ENCODE results near the gene CNTN5.

Gene CNTN5

DNA sequence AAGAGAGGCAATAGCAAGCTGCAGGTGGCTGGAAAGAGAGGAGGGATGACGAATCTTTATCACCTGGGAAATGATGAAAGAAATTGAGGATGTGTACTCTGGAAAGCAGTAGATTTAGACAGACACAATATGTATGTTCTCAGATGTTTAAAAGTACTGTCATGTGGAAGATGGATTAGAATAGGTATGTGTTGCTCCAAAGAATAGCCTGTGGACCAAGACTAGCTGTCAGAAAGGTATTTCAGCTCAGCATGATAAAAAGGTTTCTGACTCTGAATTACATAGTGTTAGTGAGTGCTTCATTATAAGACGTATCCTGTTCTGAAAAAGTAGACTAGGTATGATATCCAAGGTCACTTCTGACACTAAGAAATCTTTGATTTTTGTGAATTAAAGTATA lies 322.4 kb downstream of the CNTN5 start:
- no peak overlapping the region for H3K9ac ChIP-seq (ENCODE audit: low read length)
- H3K27ac ChIP-seq (ENCODE audit: low read length), result no peak overlapping the region
- no peaks in the 10 kb centered on the region for H3K36me3 ChIP-seq (ENCODE audit: control insufficient read depth, low read depth, low read length)
- H3K9me3 ChIP-seq (ENCODE audit: control insufficient read depth, low read depth, low read length), result no peaks in the 10 kb centered on the region
- no peak overlapping the region for H3K4me3 ChIP-seq (ENCODE audit: low read length)
- no peaks in the 10 kb centered on the region for H3K4me1 ChIP-seq (ENCODE audit: control insufficient read depth, low read depth, low read length)
- H3K27me3 ChIP-seq (ENCODE audit: control insufficient read depth, insufficient read depth, low read length), result no peaks in the 10 kb centered on the region

GRCh38 chr11:99349151-99349673 lies 328.5 kb downstream of the CNTN5 start:
- Histone ChIP-seq H3K9ac (ENCODE audit: low read length) (no peak overlapping the region), H3K9me3 (ENCODE audit: control insufficient read depth, low read depth, low read length) (no peaks in the 10 kb centered on the region), H3K36me3 (ENCODE audit: control insufficient read depth, low read depth, low read length) (no peaks in the 10 kb centered on the region), H3K4me3 (ENCODE audit: low read length) (no peak overlapping the region), H3K27me3 (ENCODE audit: control insufficient read depth, insufficient read depth, low read length) (no peaks in the 10 kb centered on the region), H3K4me1 (ENCODE audit: control insufficient read depth, low read depth, low read length) (no peaks in the 10 kb centered on the region), H3K27ac (ENCODE audit: low read length) (no peak overlapping the region)

DNA sequence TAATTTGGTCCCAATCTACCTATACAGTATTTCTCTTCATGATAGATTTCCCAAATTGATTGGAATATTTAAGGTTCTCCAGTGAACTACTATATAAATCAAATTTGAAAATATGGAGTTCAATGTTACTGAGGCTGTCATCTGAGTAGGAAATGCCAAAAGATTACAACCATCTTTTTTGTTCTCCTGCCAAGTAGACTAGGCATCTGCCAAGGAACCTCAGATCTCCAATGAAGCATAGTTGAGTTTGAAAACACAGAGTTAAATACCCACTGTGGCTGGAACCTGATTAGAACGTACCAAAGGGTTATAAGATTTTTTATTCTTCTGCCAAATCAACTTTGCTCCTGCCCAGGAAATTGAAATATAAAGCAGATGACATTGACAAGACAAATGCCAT lies 330.9 kb downstream of the CNTN5 start:
- no peaks in the 10 kb centered on the region for H3K27me3 ChIP-seq (ENCODE audit: control insufficient read depth, insufficient read depth, low read length)
- H3K9me3 ChIP-seq (ENCODE audit: control insufficient read depth, low read depth, low read length), result no peaks in the 10 kb centered on the region
- H3K36me3 ChIP-seq (ENCODE audit: control insufficient read depth, low read depth, low read length), result no peaks in the 10 kb centered on the region
- no peak overlapping the region for H3K27ac ChIP-seq (ENCODE audit: low read length)
- no peaks in the 10 kb centered on the region for H3K4me1 ChIP-seq (ENCODE audit: control insufficient read depth, low read depth, low read length)
- no peak overlapping the region for H3K9ac ChIP-seq (ENCODE audit: low read length)
- H3K4me3 ChIP-seq (ENCODE audit: low read length), result no peak overlapping the region

- H3K27ac ChIP-seq (ENCODE audit: low read length), result no peak overlapping the region
- H3K4me3 ChIP-seq (ENCODE audit: low read length), result no peak overlapping the region
- H3K9me3 ChIP-seq (ENCODE audit: control insufficient read depth, low read depth, low read length), result no peaks in the 10 kb centered on the region
- no peaks in the 10 kb centered on the region for H3K36me3 ChIP-seq (ENCODE audit: control insufficient read depth, low read depth, low read length)
- H3K27me3 ChIP-seq (ENCODE audit: control insufficient read depth, insufficient read depth, low read length), result no peaks in the 10 kb centered on the region
- no peak overlapping the region for H3K9ac ChIP-seq (ENCODE audit: low read length)
- no peaks in the 10 kb centered on the region for H3K4me1 ChIP-seq (ENCODE audit: control insufficient read depth, low read depth, low read length)
Measured at GRCh38 chr11:99352642-99353041, 331.9 kb downstream of the CNTN5 start.

- Histone ChIP-seq H3K36me3 (ENCODE audit: control insufficient read depth, low read depth, low read length) (no peaks in the 10 kb centered on the region), H3K9me3 (ENCODE audit: control insufficient read depth, low read depth, low read length) (no peaks in the 10 kb centered on the region), H3K9ac (ENCODE audit: low read length) (no peak overlapping the region), H3K27me3 (ENCODE audit: control insufficient read depth, insufficient read depth, low read length) (no peaks in the 10 kb centered on the region), H3K4me3 (ENCODE audit: low read length) (no peak overlapping the region), H3K4me1 (ENCODE audit: control insufficient read depth, low read depth, low read length) (no peaks in the 10 kb centered on the region), H3K27ac (ENCODE audit: low read length) (no peak overlapping the region)
Measured at GRCh38 chr11:99366546-99366945, 345.8 kb downstream of the CNTN5 start.

DNA sequence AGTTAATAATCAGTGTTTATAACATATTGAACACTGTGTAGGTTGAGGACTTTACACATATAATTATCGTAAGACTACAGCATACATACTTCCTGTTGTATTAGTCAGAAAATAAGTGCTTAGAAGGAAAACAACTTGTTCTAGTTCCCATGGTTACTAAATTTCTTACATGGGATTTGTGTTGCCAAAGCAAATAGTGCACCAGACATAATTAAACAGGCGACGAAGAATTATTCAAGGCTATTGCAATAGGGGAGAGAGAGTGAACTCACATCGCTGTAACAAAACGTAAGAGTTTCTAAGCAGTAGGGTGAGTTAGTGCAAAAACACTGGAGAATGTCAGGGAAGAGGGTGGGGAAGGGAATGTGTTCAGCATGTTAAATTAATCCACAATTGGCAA lies 347.8 kb downstream of the CNTN5 start:
- Histone ChIP-seq H3K36me3 (ENCODE audit: control insufficient read depth, low read depth, low read length) (no peaks in the 10 kb centered on the region), H3K9me3 (ENCODE audit: control insufficient read depth, low read depth, low read length) (no peaks in the 10 kb centered on the region)

GRCh38 chr11:99370549-99371216 lies 349.9 kb downstream of the CNTN5 start:
- H3K36me3 ChIP-seq (ENCODE audit: control insufficient read depth, low read depth, low read length), result no peaks in the 10 kb centered on the region
- H3K9me3 ChIP-seq (ENCODE audit: control insufficient read depth, low read depth, low read length), result no peaks in the 10 kb centered on the region
- no peak overlapping the region for H3K4me3 ChIP-seq (ENCODE audit: low read length)
- H3K9ac ChIP-seq (ENCODE audit: low read length), result no peak overlapping the region
- no peaks in the 10 kb centered on the region for H3K27me3 ChIP-seq (ENCODE audit: control insufficient read depth, insufficient read depth, low read length)
- H3K27ac ChIP-seq (ENCODE audit: low read length), result no peak overlapping the region
- H3K4me1 ChIP-seq (ENCODE audit: control insufficient read depth, low read depth, low read length), result no peaks in the 10 kb centered on the region

More for the DNA sequence above, 347.8 kb downstream of the CNTN5 start:
- Histone ChIP-seq H3K4me3 (ENCODE audit: low read length) (no peak overlapping the region), H3K27me3 (ENCODE audit: control insufficient read depth, insufficient read depth, low read length) (no peaks in the 10 kb centered on the region), H3K4me1 (ENCODE audit: control insufficient read depth, low read depth, low read length) (no peaks in the 10 kb centered on the region), H3K9ac (ENCODE audit: low read length) (no peak overlapping the region), H3K27ac (ENCODE audit: low read length) (no peak overlapping the region)

GRCh38 chr11:99371257-99371656 lies 350.5 kb downstream of the CNTN5 start:
- H3K4me3 ChIP-seq (ENCODE audit: low read length), result no peak overlapping the region
- H3K27ac ChIP-seq (ENCODE audit: low read length), result no peak overlapping the region
- no peaks in the 10 kb centered on the region for H3K36me3 ChIP-seq (ENCODE audit: control insufficient read depth, low read depth, low read length)
- no peak overlapping the region for H3K9ac ChIP-seq (ENCODE audit: low read length)
- no peaks in the 10 kb centered on the region for H3K4me1 ChIP-seq (ENCODE audit: control insufficient read depth, low read depth, low read length)
- no peaks in the 10 kb centered on the region for H3K9me3 ChIP-seq (ENCODE audit: control insufficient read depth, low read depth, low read length)
- no peaks in the 10 kb centered on the region for H3K27me3 ChIP-seq (ENCODE audit: control insufficient read depth, insufficient read depth, low read length)

DNA sequence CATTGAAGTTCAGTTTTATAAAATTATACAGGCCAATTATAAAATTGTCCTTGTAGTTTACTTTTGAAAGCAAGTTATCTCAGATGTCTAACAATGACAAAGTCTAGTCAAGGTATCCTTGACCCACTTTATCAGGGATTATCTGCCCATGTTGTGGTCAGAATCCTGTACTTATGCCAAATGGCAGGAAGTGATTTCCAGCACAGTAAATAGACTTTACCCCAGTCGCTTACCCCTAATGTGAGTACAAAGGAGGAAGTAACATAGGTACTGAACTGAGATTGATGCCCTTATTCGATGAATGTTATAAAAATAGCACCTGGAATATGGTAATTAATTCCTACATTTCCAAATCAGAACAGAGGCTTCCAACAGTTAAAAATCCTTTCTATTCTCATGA lies 355.7 kb downstream of the CNTN5 start:
- H3K36me3 ChIP-seq (ENCODE audit: control insufficient read depth, low read depth, low read length), result no peaks in the 10 kb centered on the region
- no peak overlapping the region for H3K27ac ChIP-seq (ENCODE audit: low read length)
- no peak overlapping the region for H3K4me3 ChIP-seq (ENCODE audit: low read length)

GRCh38 chr11:99383648-99384245 lies 363.0 kb downstream of the CNTN5 start:
- Histone ChIP-seq H3K9ac (ENCODE audit: low read length) (no peak overlapping the region), H3K9me3 (ENCODE audit: control insufficient read depth, low read depth, low read length) (no peaks in the 10 kb centered on the region), H3K4me3 (ENCODE audit: low read length) (no peak overlapping the region), H3K27me3 (ENCODE audit: control insufficient read depth, insufficient read depth, low read length) (no peaks in the 10 kb centered on the region), H3K4me1 (ENCODE audit: control insufficient read depth, low read depth, low read length) (no peaks in the 10 kb centered on the region), H3K27ac (ENCODE audit: low read length) (no peak overlapping the region), H3K36me3 (ENCODE audit: control insufficient read depth, low read depth, low read length) (no peaks in the 10 kb centered on the region)

More for the DNA sequence above, 355.7 kb downstream of the CNTN5 start:
- Histone ChIP-seq H3K27me3 (ENCODE audit: control insufficient read depth, insufficient read depth, low read length) (no peaks in the 10 kb centered on the region), H3K4me1 (ENCODE audit: control insufficient read depth, low read depth, low read length) (no peaks in the 10 kb centered on the region), H3K9me3 (ENCODE audit: control insufficient read depth, low read depth, low read length) (no peaks in the 10 kb centered on the region), H3K9ac (ENCODE audit: low read length) (no peak overlapping the region)

- no peaks in the 10 kb centered on the region for H3K36me3 ChIP-seq (ENCODE audit: control insufficient read depth, low read depth, low read length)
- H3K27ac ChIP-seq (ENCODE audit: low read length), result no peak overlapping the region
- H3K9ac ChIP-seq (ENCODE audit: low read length), result no peak overlapping the region
- H3K4me3 ChIP-seq (ENCODE audit: low read length), result no peak overlapping the region
- H3K4me1 ChIP-seq (ENCODE audit: control insufficient read depth, low read depth, low read length), result no peaks in the 10 kb centered on the region
- H3K9me3 ChIP-seq (ENCODE audit: control insufficient read depth, low read depth, low read length), result no peaks in the 10 kb centered on the region
- no peaks in the 10 kb centered on the region for H3K27me3 ChIP-seq (ENCODE audit: control insufficient read depth, insufficient read depth, low read length)
Measured at GRCh38 chr11:99391245-99391644, 370.5 kb downstream of the CNTN5 start.

GRCh38 chr11:99406345-99406744 lies 385.6 kb downstream of the CNTN5 start:
- Histone ChIP-seq H3K9ac (ENCODE audit: low read length) (no peak overlapping the region), H3K27ac (ENCODE audit: low read length) (no peak overlapping the region), H3K27me3 (ENCODE audit: control insufficient read depth, insufficient read depth, low read length) (no peaks in the 10 kb centered on the region), H3K36me3 (ENCODE audit: control insufficient read depth, low read depth, low read length) (no peaks in the 10 kb centered on the region), H3K4me1 (ENCODE audit: control insufficient read depth, low read depth, low read length) (no peaks in the 10 kb centered on the region), H3K4me3 (ENCODE audit: low read length) (no peak overlapping the region), H3K9me3 (ENCODE audit: control insufficient read depth, low read depth, low read length) (no peaks in the 10 kb centered on the region)

Measured in iPS-18a (cell line).